HCT116 (cell line): ENCODE data around the gene ZNF32. TPM values are rescaled to one million over a fixed set of nuclear protein-coding genes. Genes with fewer than 3 reads are reported as not detected.

Experiments
- ATAC-seq: fragments of 200-7000 bp; cut with Tn5 transposase; 2 replicates; pipeline ENCODE4 v1.9.1; 2020; ENCODE audit warnings: mild to moderate bottlenecking, moderate library complexity
- BruUV-seq: library from RNA; stranded (reverse); fragments of 400-500 nt; replicated peaks from 2 replicates; lab custom pipeline; 2021; lab: Mats Ljungman, UMichigan
- CTCF ChIA-PET: fragments of 300-600 bp; sonication (Branson Sonifier 250); formaldehyde crosslinking; loops from one replicate; lab custom pipeline; 2021; ENCODE audit warnings: antibody characterized with exemption; lab: Charles Lee
- POLR2A ChIA-PET: fragments of 300-600, 350-600 bp; sonication (Branson Sonifier 250); formaldehyde crosslinking; loops from one replicate; lab custom pipeline; 2021; ENCODE audit warnings: antibody characterized with exemption; lab: Charles Lee
- RAD21 ChIA-PET, 2 experiments: fragments of 300-600 bp; sonication (Branson Sonifier 250); formaldehyde crosslinking; loops; one replicate each; lab custom pipeline; 2023; ENCODE audit warnings: low total read pairs in 2 of 2; ENCODE audit not compliant: uncharacterized antibody in 2 of 2, unreplicated experiment in 2 of 2, low non-redundant PET in 1 of 2; lab: Charles Lee
- DNase-seq: peaks from one replicate; pipeline ENCODE4 v3.0.0-alpha.2; 2010; ENCODE audit warnings: low read depth, low spot score
- H2AFZ ChIP-seq: fragments of 200-600 bp; shearing (Covaris generic), sonication (generic); 2 replicates; pipeline ENCODE4 v1.6.1; 2017; ENCODE audit warnings: low read depth, mixed run types, mixed read lengths, antibody characterized with exemption, low read length; ENCODE audit not compliant: poor library complexity, severe bottlenecking
- H3K27ac ChIP-seq: 2 replicates; pipeline ENCODE4 v1.5.1; 2012; ENCODE audit warnings: low read depth, low read length
- H3K27me3 ChIP-seq: fragments of 200-600 bp; sonication (generic); 2 replicates; pipeline ENCODE4 v1.6.1; 2016; ENCODE audit warnings: mixed run types, low read length, mixed read lengths; ENCODE audit not compliant: insufficient read depth
- H3K36me3 ChIP-seq, 2 experiments: fragments of 200-500 bp in 1 of 2; fragments of 200-600 bp in 1 of 2; sonication (Bioruptor generic) in 1 of 2; sonication (generic) in 1 of 2; 2 replicates each; pipeline versions ENCODE4 v1.5.1 to v1.6.1; 2014 to 2016; ENCODE audit warnings: low read length in 2 of 2, inconsistent platforms in 1 of 2, mixed read lengths in 1 of 2, mixed run types in 1 of 2; ENCODE audit not compliant: insufficient read depth in 2 of 2, control insufficient read depth in 1 of 2
- H3K4me1 ChIP-seq, 2 experiments: fragments of 200-600 bp in 1 of 2; sonication (generic) in 1 of 2; 2 replicates each; pipeline versions ENCODE4 v1.5.1 to v1.6.1; 2012 to 2017; ENCODE audit warnings: low read length in 2 of 2, inconsistent platforms in 1 of 2, mild to moderate bottlenecking in 1 of 2, mixed read lengths in 1 of 2, mixed run types in 1 of 2, moderate library complexity in 1 of 2; ENCODE audit not compliant: insufficient read depth in 2 of 2, control insufficient read depth in 1 of 2
- H3K4me2 ChIP-seq: fragments of 200-600 bp; sonication (generic); 2 replicates; pipeline ENCODE4 v1.6.1; 2017; ENCODE audit warnings: mixed run types, low read length, mixed read lengths
- H3K4me3 ChIP-seq, 2 experiments: fragments of 200-600 bp in 1 of 2; sonication (generic) in 1 of 2; replicated peaks in 1 of 2; 2 replicates each; pipeline ENCODE4 v1.5.1; 2011 to 2016; ENCODE audit warnings: low read length in 2 of 2, control low read depth in 1 of 2, low read depth in 1 of 2, mild to moderate bottlenecking in 1 of 2, mixed read lengths in 1 of 2, mixed run types in 1 of 2
- H3K79me2 ChIP-seq: fragments of 200-600 bp; sonication (generic); 2 replicates; pipeline ENCODE4 v1.6.1; 2017; ENCODE audit warnings: mild to moderate bottlenecking, mixed run types, low read length, moderate library complexity, mixed read lengths; ENCODE audit not compliant: insufficient read depth
- H3K9ac ChIP-seq: fragments of 200-600 bp; sonication (generic); 2 replicates; pipeline ENCODE4 v1.6.1; 2016; ENCODE audit warnings: low read length, mixed read lengths
- H3K9me2 ChIP-seq: fragments of 200-600 bp; sonication (generic), shearing (Covaris generic); 2 replicates; pipeline ENCODE4 v1.6.1; 2017; ENCODE audit warnings: mixed run types, mild to moderate bottlenecking, moderate library complexity; ENCODE audit not compliant: insufficient read depth
- H3K9me3 ChIP-seq, 2 experiments: fragments of 200-500 bp in 1 of 2; fragments of 200-600 bp in 1 of 2; sonication (Bioruptor generic) in 1 of 2; sonication (generic) in 1 of 2; 2 replicates each; pipeline ENCODE4 v1.6.1; 2014 to 2017; ENCODE audit warnings: low read length in 2 of 2, mixed read lengths in 2 of 2, inconsistent platforms in 1 of 2, low read depth in 1 of 2, mild to moderate bottlenecking in 1 of 2, mixed run types in 1 of 2, moderate library complexity in 1 of 2; ENCODE audit not compliant: control insufficient read depth in 1 of 2, insufficient read depth in 1 of 2
- H4K20me1 ChIP-seq: fragments of 200-600 bp; sonication (generic), shearing (Covaris generic); 2 replicates; pipeline ENCODE4 v1.6.1; 2017; ENCODE audit warnings: mixed run types, mild to moderate bottlenecking, moderate library complexity; ENCODE audit not compliant: insufficient read depth
- CBX3 ChIP-seq: IDR thresholded peaks from 2 replicates; pipeline ENCODE4 v1.6.1; 2012; ENCODE audit warnings: low read depth
- EGR1 ChIP-seq: IDR thresholded peaks from 2 replicates; pipeline ENCODE4 v1.6.1; 2012; ENCODE audit warnings: low read depth
- ELF1 ChIP-seq: IDR thresholded peaks from 2 replicates; pipeline ENCODE4 v1.6.1; 2012; ENCODE audit warnings: low read depth, borderline replicate concordance
- FOSL1 ChIP-seq: IDR thresholded peaks from 2 replicates; pipeline ENCODE4 v1.6.1; 2012; ENCODE audit warnings: low read depth
- POLR2AphosphoS5 ChIP-seq: IDR thresholded peaks from 2 replicates; pipeline ENCODE4 v1.6.1; 2011; ENCODE audit warnings: mild to moderate bottlenecking, low read depth, low read length, moderate library complexity
- SP1 ChIP-seq: IDR thresholded peaks from 2 replicates; pipeline ENCODE4 v1.6.1; 2012; ENCODE audit warnings: low read depth
- SRF ChIP-seq: IDR thresholded peaks from 2 replicates; pipeline ENCODE4 v1.6.1; 2012; ENCODE audit warnings: low read depth
- TCF7L2 ChIP-seq: IDR thresholded peaks from 2 replicates; pipeline ENCODE4 v1.7.0; 2011; ENCODE audit warnings: borderline replicate concordance, inconsistent platforms; ENCODE audit not compliant: insufficient read depth, insufficient read length; ENCODE audit errors: extremely low read depth
- ZNF274 ChIP-seq: fragments of 200-500 bp; sonication (Bioruptor generic); IDR thresholded peaks from 2 replicates; pipeline ENCODE4 v1.6.1; 2014; ENCODE audit warnings: mild to moderate bottlenecking, low read depth, low read length, inconsistent platforms
- intact Hi-C: fragments of 100-400 bp; cut with micrococcal nuclease; formaldehyde crosslinking; loops from 2 replicates; pipeline ENCODE4 v1.10.0; 2022
- total RNA-seq: library from RNA; stranded (reverse); gene quantifications from one replicate; pipeline ENCODE4 v1.2.1, GENCODE V29; 2021; ENCODE audit not compliant: unreplicated experiment
- TF ChIP-seq, protein P1 (sequence below): IDR thresholded peaks from 2 replicates; pipeline ENCODE4 v1.6.1; 2012
- TF ChIP-seq, protein P2 (sequence below): IDR thresholded peaks from 2 replicates; pipeline ENCODE4 v1.6.1; 2011; ENCODE audit warnings: mild to moderate bottlenecking, low read length, moderate library complexity; ENCODE audit not compliant: insufficient replicate concordance; ENCODE audit errors: extremely low read depth
- TF ChIP-seq, protein P3 (sequence below): IDR thresholded peaks from 2 replicates; pipeline ENCODE4 v1.6.1; 2012; ENCODE audit warnings: low read depth
- TF ChIP-seq, protein P4 (sequence below): IDR thresholded peaks from 2 replicates; pipeline ENCODE4 v1.6.1; 2012

The ZNF32 gene
- total RNA-seq, 1 experiment from 2014 or later = 10.3 TPM

DNA sequence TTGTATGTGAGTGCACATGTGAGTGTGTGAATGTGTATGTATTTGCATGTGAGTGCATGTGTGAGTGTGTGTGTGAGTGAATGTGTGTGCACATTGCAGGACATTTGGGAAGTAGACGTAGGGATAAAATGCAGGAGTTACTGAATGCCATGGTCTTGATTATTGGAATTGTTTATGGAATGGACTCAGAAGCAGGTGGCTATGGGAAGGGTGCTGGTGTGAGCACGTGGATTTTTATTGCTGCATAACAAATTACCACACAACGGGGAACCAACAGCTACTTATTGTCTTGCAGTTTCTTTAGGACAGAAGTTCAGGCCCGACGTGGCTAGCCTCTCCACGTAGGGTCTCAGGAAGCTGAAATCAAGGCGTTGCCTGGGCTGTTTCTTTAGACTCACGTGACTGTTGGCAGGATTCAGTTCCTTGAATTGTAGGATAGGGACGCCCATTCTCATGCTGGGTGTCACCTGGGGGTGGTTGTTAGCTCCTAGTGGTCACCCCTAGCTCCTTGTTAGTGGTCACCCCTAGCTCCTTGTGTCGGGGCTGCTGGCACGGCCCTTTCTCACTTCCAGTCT, 48.3 kb upstream of the ZNF32 start:
- intact Hi-C loops = loop anchor here (10.0 kb wide), 1 partner anchor 88 kb away; no protein-coding TSS in a partner anchor
- POLR2A ChIA-PET = no interaction called here
- no peak for DNase-seq

More for the DNA sequence above, 48.3 kb upstream of the ZNF32 start:
- Histone ChIP-seq H3K9ac (no peak overlapping the region), H3K9me3 (no peaks in the 10 kb centered on the region), H3K27me3 (peaks cover 33% of the 10 kb centered on the region; the same call in 1 of the 2 replicates), H3K27ac (no peak overlapping the region), H3K9me2 (no peaks in the 10 kb centered on the region), H3K4me2 (no peak overlapping the region), H4K20me1 (no peaks in the 10 kb centered on the region), H3K36me3 (no peaks in the 10 kb centered on the region), H3K4me3 (no peak overlapping the region), H3K79me2 (no peaks in the 10 kb centered on the region), H2AFZ (no peak overlapping the region), H3K4me1 (no peaks in the 10 kb centered on the region)
- ATAC-seq = no peak
- TF ChIP-seq, protein P1, sequence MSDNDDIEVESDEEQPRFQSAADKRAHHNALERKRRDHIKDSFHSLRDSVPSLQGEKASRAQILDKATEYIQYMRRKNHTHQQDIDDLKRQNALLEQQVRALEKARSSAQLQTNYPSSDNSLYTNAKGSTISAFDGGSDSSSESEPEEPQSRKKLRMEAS = no peak
- TF ChIP-seq EGR1 (no peak), SP1 (no peak), CBX3 (no peak), SRF (no peak), TCF7L2 (no peak), ELF1 (no peak), FOSL1 (no peak), ZNF274 (no peak), POLR2AphosphoS5 (no peak)
- TF ChIP-seq, protein P2, sequence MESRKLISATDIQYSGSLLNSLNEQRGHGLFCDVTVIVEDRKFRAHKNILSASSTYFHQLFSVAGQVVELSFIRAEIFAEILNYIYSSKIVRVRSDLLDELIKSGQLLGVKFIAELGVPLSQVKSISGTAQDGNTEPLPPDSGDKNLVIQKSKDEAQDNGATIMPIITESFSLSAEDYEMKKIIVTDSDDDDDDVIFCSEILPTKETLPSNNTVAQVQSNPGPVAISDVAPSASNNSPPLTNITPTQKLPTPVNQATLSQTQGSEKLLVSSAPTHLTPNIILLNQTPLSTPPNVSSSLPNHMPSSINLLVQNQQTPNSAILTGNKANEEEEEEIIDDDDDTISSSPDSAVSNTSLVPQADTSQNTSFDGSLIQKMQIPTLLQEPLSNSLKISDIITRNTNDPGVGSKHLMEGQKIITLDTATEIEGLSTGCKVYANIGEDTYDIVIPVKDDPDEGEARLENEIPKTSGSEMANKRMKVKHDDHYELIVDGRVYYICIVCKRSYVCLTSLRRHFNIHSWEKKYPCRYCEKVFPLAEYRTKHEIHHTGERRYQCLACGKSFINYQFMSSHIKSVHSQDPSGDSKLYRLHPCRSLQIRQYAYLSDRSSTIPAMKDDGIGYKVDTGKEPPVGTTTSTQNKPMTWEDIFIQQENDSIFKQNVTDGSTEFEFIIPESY = no peak
- TF ChIP-seq, protein P3, sequence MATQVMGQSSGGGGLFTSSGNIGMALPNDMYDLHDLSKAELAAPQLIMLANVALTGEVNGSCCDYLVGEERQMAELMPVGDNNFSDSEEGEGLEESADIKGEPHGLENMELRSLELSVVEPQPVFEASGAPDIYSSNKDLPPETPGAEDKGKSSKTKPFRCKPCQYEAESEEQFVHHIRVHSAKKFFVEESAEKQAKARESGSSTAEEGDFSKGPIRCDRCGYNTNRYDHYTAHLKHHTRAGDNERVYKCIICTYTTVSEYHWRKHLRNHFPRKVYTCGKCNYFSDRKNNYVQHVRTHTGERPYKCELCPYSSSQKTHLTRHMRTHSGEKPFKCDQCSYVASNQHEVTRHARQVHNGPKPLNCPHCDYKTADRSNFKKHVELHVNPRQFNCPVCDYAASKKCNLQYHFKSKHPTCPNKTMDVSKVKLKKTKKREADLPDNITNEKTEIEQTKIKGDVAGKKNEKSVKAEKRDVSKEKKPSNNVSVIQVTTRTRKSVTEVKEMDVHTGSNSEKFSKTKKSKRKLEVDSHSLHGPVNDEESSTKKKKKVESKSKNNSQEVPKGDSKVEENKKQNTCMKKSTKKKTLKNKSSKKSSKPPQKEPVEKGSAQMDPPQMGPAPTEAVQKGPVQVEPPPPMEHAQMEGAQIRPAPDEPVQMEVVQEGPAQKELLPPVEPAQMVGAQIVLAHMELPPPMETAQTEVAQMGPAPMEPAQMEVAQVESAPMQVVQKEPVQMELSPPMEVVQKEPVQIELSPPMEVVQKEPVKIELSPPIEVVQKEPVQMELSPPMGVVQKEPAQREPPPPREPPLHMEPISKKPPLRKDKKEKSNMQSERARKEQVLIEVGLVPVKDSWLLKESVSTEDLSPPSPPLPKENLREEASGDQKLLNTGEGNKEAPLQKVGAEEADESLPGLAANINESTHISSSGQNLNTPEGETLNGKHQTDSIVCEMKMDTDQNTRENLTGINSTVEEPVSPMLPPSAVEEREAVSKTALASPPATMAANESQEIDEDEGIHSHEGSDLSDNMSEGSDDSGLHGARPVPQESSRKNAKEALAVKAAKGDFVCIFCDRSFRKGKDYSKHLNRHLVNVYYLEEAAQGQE = no peak
- TF ChIP-seq, protein P4, sequence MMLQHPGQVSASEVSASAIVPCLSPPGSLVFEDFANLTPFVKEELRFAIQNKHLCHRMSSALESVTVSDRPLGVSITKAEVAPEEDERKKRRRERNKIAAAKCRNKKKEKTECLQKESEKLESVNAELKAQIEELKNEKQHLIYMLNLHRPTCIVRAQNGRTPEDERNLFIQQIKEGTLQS = no peak
- ChIA-PET RAD21 (no interaction called here), CTCF (no interaction called here)
- no TSS peak for BruUV-seq
